22Rv1 (cell line): ENCODE measurements around the gene NPPB.

Experiments used
- H3K27ac ChIP-seq: fragments of 450-650 bp; 2 replicates; pipeline ENCODE4 v1.5.1; 2017
- ZFX ChIP-seq: fragments of 450-650 bp; IDR thresholded peaks from 2 replicates; pipeline ENCODE4 v1.6.1; 2017; ENCODE audit warnings: antibody characterized with exemption, borderline replicate concordance
- TF ChIP-seq, protein P1 (sequence below): fragments of 450-650 bp; IDR thresholded peaks from 2 replicates; pipeline ENCODE4 v1.5.1; 2017; ENCODE audit warnings: mild to moderate bottlenecking

NPPB gene

GRCh38 chr1:11854519-11854918, 4.2 kb downstream of the NPPB start:
- no peak overlapping the region for H3K27ac ChIP-seq
- no peak for TF ChIP-seq ZFX
- TF ChIP-seq, protein P1, sequence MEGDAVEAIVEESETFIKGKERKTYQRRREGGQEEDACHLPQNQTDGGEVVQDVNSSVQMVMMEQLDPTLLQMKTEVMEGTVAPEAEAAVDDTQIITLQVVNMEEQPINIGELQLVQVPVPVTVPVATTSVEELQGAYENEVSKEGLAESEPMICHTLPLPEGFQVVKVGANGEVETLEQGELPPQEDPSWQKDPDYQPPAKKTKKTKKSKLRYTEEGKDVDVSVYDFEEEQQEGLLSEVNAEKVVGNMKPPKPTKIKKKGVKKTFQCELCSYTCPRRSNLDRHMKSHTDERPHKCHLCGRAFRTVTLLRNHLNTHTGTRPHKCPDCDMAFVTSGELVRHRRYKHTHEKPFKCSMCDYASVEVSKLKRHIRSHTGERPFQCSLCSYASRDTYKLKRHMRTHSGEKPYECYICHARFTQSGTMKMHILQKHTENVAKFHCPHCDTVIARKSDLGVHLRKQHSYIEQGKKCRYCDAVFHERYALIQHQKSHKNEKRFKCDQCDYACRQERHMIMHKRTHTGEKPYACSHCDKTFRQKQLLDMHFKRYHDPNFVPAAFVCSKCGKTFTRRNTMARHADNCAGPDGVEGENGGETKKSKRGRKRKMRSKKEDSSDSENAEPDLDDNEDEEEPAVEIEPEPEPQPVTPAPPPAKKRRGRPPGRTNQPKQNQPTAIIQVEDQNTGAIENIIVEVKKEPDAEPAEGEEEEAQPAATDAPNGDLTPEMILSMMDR, result no peak

GRCh38 chr1:11851180-11851579, 7.6 kb downstream of the NPPB start:
- H3K27ac ChIP-seq, result no peak overlapping the region
- TF ChIP-seq ZFX, result no peak
- TF ChIP-seq, protein P1, result no peak

GRCh38 chr1:11850156-11850555, 8.6 kb downstream of the NPPB start:
- no peak overlapping the region for H3K27ac ChIP-seq

DNA sequence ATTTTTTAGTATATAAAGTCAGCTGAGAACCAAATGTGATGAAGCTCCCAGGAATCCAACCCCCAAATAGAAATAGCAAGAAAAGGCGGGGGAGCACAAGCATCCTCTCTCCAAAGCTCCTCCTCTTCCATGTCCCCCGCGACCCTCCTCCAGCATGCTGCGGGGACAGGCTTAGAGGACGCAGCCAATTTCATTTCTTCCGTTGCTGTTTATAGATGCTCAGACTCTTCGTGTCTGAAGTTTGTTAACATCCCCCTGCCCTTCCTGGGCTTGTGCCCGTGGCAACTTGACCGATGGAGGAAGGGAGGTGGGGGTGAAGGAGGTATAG, 10.4 kb downstream of the NPPB start:
- no peak overlapping the region for H3K27ac ChIP-seq
- TF ChIP-seq, protein P1, result no peak
- TF ChIP-seq ZFX, result no peak

More at GRCh38 chr1:11850156-11850555, 8.6 kb downstream of the NPPB start:
- TF ChIP-seq, protein P1, result no peak
- no peak for TF ChIP-seq ZFX

DNA sequence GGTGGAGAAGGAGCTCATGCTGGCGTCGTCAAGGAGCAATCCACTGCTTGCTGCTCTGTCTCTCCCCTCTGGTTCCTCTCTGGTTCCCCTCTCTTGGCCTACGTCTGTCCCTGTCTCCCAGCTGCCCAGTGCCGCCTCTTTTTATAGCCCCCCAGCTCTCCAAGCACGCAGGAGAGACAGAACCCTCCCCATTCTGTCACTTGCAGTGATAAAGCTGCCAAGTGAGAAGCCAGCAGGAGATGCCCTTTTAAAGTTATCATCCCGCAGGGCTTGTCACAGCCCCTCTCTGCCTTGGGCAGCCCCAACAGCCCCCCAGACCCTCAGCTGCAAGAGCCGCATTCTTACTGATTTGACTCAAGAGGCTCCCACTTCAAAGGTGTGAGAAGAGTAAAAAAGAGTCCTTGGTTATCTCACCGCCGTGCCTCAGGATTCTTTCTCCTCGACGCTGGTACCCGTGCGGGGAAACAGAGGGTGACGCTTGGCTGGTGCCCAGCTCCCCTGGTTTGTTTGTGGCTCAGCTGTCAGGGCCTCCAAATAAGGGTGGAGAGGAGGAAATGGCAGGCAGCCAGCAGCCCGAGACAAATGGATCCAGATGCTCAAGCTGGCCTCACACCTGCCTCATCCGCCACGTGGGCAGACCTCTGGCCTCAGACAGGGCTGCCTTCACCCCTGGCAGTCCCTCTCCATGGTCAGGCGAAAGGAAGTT, 10.9 kb downstream of the NPPB start, which contains the start of gene NPPA:
Gene NPPA (minus strand): TSS at position 117 of the 706 bp plus-strand sequence. CDS start 99 bp downstream, at position 18.
- no peak within 1 kb of the TSS for H3K27ac ChIP-seq
- TF ChIP-seq, protein P1, result no peak
- no peak for TF ChIP-seq ZFX

DNA sequence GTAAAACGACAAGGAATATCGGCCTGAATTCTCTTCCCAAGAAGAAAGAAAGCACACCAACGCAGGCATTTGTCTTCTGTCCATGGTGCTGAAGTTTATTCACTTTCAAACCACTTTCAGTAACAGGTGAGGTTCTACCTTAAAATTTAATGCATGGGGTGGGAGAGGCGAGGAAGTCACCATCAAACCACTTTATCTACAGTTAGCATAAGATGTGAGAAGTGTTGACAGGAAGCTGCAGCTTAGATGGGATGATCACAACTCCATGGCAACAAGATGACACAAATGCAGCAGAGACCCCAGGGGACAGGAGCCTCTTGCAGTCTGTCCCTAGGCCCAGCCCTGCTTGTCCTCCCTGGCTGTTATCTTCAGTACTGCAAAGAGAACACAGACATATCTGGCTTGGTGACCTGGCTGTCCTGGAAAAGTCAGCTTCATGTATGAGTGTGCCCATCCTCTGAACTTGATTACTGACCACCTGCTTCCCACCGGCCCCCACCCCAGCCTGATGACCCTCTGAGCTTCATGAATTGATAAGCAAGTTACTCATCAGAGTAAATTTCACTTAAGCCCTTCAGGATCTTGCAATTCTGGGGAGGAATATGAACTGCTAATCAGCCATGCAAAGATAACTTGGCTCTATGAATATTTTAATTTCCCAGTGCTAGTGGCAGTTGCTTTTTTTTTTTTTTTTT, 13.0 kb downstream of the NPPB start:
- H3K27ac ChIP-seq, result no peak overlapping the region
- TF ChIP-seq, protein P1, result no peak
- no peak for TF ChIP-seq ZFX
